EH (cell line): ENCODE results near the gene OXSM.

ENCODE experiments used
- DNase-seq: peaks from one replicate; pipeline ENCODE4 v3.0.0-alpha.2; 2015; ENCODE audit warnings: low read depth

OXSM gene

DNA sequence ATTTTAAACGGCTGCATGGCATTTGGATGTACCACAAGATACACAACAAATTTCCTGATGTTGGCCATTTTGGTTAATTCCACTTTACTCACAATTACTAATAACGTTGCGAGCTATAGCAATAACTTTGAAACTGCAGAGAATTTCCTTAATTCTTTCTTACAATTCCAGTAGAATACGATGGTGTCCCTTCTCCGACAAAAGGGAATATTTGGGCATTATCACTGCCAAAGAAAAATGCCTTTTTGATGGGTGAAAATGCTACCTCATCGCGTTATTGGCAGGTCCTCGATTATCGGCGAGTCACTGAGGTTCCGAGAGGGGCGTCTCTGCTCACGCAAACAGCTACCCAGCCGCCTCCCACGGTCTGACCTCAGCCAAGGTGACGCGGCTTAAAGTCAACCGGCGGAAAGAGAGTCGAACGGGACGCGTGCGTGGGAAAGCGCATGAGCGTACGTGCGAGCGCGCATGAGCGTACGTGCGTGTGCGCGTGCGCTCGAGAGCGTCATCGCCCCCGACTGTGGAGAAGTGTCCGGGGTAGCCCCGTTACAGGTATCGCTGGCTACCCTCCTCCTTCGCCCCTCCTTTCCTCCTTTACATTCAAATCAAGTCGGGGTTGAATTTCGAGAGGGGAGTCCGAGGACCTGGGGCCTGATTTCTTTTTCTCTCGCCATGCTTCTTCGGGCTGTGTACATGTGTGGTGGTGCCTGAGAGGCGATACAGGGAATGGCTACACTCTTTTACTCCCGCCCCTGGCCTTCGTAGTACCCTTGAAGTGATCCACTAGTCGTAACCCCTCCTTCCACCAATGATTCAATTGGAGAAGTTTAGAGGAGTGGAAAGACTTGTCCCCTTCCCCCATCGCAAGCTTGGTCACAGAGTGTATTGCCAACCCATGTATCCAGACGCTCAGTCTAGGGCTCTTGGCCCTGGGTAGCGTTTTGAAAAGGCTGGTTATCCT, at the start of gene OXSM:
OXSM (plus strand) TSS at position 495 of the 961 bp plus-strand sequence. CDS start 931 bp downstream, outside the sequence.
- DNase-seq, result peak; percentile 89

GRCh38 chr3:25744470-25744869, 45.4 kb upstream of the OXSM start:
- no peak for DNase-seq

DNA sequence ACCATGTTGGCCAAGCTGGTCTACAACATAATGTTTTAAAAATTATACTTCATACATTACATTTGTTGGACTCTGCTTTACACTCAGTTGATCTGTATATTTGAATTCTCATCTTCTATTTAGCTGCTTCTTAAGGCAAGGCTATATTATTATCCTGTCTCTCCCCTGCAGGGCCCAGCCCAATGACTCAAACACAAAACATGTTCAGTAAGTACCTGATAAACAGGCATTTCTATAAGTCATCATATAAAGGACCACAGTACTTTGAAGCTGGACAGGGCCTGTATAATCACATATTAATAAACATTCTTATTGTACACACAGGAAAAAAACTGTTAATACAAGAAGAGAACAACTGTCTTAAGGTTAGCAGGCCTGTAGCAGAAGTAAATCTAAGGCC, 42.9 kb upstream of the OXSM start:
- no peak for DNase-seq

GRCh38 chr3:25748189-25748588, 41.7 kb upstream of the OXSM start:
- no peak for DNase-seq

- no peak for DNase-seq
These were observed 40.8 kb upstream of the OXSM start for GRCh38 chr3:25749031-25749581.

GRCh38 chr3:25751048-25751447, 38.8 kb upstream of the OXSM start:
- DNase-seq, result no peak

DNA sequence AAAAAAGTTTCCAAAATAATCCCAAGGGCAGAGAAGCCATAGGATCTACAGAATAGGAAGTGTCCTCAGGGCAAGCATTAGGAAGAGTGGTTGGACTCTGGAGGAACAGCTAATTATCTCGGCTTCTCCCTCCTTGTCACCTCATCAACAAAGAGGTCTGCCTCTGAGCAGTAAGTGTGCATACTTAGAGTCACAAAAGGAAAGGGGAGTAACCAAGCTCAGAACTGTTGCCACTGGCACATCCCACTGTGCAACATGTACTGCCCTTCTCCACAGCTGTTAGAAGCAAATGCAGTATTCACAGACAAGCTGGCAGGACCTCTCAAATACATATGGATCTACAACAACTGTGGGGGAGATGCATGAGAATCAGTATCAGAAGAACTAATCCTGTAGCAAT, 38.2 kb upstream of the OXSM start:
- DNase-seq, result no peak

DNA sequence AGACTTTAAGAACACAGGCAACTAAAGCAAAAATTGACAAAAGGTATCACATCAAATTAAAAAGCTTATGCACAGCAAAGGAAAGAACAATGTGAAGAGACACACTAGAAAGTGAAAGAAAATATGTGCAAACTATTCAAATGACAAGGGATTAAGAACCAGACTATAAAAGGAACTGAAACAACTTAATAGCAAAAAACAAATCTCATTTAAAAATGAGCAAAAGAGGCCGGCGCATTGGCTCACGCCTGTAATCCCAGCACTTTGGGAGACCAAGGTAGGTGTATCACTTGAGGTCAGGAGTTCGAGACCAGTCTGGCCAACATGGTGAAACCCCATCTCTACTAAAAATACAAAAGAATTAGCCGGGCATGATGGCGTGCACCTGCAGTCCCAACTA, 21.0 kb upstream of the OXSM start:
- DNase-seq, result no peak

GRCh38 chr3:25775936-25776335, 14.0 kb upstream of the OXSM start:
- DNase-seq, result no peak

DNA sequence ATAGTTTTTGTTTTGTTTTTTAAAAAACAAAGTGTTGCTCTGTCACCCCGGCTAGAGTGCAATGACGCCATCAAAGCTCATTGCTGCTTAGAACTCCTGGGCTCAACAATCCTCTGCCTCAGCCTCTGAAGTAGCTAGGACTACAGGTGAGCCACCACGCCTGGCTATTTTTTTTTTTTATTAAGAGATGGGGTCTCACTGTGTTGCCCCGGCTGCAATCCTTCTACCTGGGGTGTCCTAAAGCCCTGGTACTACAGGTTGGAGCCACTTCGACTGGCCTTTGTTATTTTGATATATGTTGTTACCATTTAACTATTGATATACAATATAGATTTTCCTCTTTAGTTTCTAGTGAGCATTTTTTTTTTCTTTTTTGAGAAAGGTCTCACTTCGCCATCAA, 9.3 kb upstream of the OXSM start:
- DNase-seq, result no peak

GRCh38 chr3:25781145-25781757, 8.6 kb upstream of the OXSM start:
- no peak for DNase-seq

DNA sequence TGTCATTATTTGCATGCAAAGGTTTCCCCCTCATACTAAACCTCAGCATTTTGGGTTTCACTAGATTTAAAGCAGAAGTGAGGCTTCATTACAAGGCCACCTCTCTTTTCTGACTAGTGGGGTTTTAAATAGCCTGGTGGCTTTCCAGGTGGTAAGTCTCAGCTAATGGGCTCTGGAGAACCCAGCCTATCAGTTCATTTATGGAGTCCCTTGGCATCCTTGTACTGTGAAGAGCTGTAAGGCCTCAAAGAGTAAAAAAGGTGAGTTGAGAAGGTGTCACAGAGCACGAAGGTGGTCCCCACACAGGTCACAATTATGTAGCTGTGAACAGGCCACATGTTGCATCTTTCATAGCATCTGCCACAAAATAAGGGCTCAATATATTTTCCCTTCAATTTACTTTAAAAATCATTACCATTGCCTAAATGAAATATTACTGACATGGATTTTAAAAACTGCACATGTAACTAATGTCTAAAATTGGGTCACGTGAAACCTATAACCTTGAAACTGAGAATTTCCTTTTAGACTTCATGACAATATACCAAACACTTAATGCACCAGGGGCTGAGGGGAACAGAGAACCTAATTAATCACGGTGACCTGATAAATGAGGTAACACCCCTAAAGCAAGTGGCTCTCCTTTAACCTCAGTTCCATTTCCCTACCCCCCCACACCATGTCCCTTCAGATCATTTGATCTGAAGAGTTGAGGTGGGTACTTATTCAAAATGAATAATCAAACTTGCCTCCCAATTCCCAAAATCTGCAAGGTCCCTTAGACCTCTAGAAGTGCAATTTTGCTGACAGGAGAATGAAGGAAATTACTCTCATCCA, 7.9 kb upstream of the OXSM start:
- no peak for DNase-seq

GRCh38 chr3:25782636-25782937, 7.3 kb upstream of the OXSM start:
- DNase-seq, result no peak

- DNase-seq, result peak; percentile 83
These were observed 6.8 kb upstream of the OXSM start, which contains the start of gene NGLY1 for GRCh38 chr3:25782938-25783660. Gene NGLY1 (minus strand): TSS chr3:25783443. CDS start chr3:25783390, 53 bp downstream.

DNA sequence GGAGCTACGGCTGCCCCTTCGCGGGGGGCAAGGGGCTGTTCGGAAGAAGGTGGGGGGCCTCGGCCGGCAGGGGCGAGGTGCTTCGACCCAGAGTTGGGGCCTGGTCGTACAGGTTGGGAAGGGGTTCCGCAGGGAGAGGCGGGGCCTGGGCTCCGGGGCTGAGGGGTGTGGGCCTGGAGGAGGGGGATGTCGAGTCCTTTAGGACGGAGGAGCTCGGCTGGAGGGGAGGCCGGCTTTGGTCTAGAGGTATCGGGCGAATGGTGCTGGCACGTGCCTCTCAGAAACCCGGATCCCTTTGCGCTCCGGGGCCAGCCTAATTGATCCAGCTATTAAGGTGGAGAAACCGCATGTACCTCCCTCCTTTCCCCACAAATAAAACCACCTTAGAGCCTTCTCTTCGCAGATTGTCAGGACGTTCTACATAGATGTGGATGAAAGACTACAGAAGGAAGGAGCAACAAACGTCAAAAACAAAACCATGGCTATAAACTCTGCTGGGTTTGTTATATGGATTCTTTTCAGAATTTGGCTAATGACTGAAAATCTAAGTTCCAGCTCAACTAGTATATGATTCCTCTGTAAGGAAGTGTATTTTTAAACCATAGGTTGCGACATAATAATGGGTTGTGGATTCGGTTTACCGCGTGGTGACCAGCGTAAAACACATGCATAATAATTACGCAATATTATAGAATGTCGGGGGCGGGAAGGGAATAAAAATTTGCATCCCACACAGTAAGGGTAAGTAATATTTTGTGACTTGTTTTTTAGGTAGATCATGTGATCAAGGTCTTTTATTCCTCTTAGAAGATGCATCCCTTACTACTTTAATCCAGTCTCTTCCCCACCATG, 6.0 kb upstream of the OXSM start:
- DNase-seq, result peak; percentile 41

DNA sequence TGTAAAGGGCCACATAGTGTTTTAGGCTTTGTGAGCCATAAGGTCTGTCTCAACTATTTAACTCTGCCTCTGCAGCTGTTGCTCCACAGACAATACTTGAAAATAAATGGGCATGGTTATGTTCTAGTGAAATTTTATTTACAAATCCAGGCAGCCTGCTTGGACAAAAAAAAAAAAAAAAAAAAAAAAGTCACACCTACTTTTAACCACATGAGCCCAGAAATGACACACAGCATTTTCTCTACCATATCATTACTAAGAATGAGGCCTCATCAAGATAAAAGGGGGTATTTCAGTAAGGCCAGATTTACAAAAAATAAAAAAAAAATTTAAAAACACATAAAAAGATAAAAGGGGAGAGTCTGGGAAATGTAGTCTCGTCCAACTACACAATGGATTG, 4.9 kb upstream of the OXSM start:
- DNase-seq, result no peak

DNA sequence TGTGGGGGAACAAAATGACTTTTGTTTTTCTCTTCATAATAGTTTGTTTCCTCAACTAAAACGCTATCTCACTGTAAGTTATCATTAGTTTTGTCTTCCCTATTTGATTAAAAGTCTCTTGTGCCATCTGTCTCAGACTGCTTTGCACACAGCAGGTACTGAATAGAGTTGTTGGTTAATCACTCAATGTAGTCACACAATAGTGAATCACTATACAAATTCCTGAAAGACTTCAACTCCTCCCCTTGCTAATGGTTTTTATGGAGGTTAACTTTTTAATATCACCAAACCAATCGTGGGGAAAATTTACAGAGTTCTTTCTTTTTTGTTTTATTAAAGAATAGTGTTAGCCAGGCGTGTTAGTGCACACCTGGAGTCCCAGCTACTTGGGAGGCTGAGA, 4.1 kb upstream of the OXSM start:
- no peak for DNase-seq

DNA sequence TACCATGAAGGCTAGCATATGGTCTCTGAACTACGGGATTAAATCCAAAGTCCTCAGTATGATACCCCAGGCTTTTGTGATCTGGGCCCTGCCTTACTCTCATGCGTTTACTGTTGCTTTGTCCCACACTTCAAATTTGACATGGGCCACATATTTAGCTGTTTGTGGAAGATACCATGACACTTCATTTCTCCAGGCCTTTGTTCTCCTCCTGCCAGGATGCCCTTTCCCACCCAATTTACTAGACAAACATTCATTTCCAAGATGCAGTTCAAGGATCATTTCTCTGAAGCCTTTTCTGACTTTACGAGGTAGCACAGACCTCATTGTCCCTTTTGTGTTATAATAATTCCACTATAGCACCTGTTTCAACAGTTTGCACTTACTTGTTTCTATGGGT, 2.2 kb upstream of the OXSM start:
- no peak for DNase-seq

- DNase-seq, result no peak
These were observed 688 bp upstream of the OXSM start for GRCh38 chr3:25789209-25789595.

DNA sequence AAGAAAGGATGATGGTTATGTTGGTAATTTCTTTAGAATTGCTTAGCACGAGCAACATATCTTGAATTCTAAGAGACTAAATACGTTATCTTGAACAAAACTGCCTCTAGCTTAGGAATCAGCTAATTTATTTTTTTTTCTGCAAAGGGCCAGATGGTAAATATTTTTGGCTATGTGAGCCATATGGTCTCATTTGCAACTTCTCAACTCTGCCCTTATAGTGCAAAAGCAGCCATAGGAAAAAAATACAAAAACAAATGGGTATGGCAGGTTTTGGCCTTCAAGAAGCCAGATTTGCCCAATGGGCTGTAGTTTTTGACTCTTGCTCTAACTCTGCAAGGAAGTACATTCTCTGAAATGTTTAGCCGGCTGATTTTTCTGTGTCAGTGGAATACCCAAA, 11.9 kb downstream of the OXSM start:
- no peak for DNase-seq

- no peak for DNase-seq
These were observed 13.9 kb downstream of the OXSM start for GRCh38 chr3:25803833-25804232.
